T1000 (cell line): ENCODE measurements around the gene EEFSEC.
"Not testable (repeated sequence)": the region's sequence is repeated elsewhere in the genome, so short reads cannot be mapped to it uniquely, and the experiment has no call there.

Experiments used
- DNase-seq: peaks from one replicate; lab custom pipeline; 2025; ENCODE audit warnings: mixed read lengths; lab: John Stamatoyannopoulos, UW

The EEFSEC gene

DNA sequence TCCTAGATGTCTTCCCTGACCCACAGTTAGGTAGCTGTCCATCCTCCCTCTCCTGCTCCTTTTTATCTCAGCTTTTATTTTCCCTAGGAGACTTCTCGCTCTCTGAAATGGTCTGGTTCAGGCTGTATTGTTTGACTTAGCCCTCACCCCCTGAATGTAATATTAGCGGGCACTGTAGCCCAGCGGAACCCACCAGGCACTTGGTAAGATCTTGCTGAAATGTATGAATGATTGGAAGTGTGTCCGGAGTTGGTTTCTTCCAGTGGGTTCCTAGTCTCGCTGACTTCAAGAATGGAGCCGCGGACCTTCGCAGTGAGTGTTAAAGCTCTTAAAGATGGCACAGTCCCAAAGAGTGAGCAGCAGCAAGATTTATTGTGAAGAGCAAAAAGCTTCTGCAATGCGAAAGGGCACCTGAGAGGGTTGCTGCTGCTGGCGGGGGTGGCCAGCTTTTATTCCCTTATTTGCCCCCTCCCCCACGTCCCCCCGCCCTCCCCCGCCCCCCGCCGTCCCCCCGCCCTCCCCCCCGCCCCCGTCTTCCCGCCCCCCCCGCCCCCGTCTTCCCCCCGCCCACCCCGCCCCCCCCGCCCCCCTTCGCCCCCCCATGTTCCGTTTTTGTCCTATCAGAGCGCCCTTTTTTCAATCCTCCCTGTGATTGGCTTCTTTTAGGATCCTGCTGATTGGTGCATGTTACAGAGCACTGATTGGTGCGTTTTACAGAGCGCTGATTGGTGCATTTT is 694 bp upstream of the EEFSEC start:
- no peak for DNase-seq

DNA sequence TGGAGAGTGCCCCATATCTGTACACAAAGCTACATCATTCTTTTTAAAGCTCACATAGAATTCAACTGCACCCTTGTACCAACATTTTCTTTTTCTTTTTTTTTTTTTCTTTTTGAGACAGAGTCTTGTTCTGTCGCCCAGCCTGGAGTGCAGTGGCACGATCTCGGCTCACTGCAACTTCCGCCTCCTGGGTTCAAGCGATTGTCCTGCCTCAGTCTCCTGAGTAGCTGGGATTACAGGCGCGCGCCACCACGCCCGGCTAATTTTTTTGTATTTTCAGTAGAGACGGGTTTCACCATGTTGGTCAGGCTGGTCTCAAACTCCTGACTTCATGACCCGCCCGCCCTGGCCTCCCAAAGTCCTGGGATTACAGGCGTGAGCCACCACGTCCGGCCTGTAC is 1.1 kb downstream of the EEFSEC start:
- not testable (repeated sequence) for DNase-seq

DNA sequence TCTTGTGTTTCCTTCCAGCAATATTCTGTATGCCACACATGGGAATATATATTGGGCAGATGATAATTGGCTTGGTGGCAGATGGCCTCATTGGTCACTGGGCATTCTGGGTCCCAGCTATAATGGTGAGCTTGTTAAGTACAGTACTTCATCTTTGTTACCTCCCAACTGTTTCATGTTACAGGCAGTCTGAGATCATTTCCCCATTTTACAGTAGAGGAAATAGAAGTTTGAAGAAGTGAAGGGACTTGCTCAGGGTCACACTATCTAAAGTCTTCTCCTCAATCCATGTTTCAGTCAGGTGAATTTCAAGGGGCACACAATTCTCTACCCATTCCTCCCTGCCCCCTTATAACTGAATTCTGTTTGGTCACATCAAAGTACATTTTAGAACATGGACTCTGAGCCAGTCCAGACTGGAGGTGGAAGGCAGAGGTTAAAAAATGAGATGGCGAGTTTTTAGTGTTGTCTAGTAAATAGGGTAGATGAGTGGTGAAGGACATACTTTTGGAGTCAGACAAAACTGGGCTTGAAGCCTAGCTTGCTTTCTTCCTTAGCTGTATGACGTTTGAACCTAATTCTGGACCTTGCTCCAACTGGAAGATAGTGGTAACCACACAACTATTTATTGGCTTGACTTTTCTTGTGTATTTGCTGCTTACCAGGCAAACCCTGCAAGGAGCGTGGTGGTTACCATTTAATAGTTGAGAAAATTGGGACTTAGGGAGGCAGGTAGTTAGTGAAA is 2.5 kb downstream of the EEFSEC start:
- no peak for DNase-seq

DNA sequence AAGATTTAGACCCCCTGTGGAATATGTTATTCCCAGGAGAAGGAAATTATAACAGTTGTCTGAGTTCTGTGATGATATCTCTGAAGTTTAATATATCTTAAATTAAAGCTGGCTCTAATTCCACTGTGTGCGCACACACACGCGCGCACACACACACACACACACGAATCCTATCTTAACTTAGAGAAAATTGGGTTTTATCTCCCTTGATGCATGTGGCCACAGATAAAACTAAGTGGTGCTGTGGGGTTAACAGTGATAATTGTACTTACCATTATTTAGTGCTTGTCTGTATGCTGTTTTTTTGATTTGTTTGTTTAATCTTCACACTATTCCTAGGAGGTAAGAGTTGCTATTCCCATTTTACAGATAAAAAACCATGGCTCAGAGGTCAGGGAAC is 7.4 kb downstream of the EEFSEC start:
- no peak for DNase-seq

DNA sequence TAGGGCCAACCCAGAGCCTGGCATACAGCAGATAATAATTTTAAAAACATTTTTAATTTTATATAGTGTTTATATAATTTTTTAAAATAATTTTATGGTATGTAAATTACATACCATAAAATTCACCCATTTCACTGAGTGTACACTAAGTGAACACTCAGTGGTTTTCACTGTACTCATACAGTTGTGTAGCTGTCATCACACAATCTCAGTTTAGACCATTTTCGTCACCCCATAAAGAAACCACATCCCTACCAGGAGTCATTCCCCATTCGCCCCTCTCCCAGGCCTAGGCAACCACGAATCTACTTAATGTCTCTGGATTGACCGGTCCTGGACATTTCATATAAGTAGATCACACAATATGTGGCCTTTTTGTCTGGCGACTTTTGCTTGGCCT is 10.2 kb downstream of the EEFSEC start:
- DNase-seq, result no peak

DNA sequence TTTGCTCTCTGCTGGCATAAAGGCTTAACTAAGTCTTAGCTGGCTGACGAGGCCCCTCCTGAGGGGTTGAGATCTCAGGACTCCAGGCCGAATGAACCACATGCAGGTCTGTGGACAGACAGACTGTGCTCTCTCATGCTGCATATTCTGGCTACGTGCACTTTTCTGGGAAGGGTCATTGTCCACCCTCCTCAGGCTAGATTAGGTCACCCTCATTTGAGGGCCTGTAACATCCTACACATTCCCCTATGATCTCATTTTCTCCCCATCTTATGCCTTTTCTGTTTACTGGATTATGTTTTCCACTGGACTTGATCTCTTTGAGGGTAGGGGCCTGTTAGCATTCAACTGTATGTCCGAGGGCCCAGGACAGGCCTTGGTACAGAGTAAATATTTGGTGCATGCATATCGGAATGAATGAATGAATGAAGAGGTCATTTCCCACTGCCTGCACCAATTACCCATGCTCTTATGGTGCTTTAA is 13.7 kb downstream of the EEFSEC start:
- no peak for DNase-seq

DNA sequence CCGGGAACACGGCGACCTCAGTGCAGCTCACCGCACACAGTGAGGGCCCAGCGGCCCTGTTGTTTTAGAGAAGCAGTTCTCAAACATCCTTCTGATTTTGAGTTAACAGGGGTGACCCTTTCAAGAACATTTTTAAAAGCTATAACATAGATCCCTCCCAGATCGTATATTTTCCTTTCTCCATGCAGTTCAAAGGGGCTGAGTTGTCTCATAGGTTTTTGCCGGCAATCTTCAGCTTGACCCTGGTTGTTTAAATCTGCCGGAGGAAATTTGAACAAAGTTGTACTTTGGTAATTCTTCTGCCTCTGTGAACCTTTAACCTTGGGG is 14.3 kb downstream of the EEFSEC start:
- DNase-seq, result no peak

DNA sequence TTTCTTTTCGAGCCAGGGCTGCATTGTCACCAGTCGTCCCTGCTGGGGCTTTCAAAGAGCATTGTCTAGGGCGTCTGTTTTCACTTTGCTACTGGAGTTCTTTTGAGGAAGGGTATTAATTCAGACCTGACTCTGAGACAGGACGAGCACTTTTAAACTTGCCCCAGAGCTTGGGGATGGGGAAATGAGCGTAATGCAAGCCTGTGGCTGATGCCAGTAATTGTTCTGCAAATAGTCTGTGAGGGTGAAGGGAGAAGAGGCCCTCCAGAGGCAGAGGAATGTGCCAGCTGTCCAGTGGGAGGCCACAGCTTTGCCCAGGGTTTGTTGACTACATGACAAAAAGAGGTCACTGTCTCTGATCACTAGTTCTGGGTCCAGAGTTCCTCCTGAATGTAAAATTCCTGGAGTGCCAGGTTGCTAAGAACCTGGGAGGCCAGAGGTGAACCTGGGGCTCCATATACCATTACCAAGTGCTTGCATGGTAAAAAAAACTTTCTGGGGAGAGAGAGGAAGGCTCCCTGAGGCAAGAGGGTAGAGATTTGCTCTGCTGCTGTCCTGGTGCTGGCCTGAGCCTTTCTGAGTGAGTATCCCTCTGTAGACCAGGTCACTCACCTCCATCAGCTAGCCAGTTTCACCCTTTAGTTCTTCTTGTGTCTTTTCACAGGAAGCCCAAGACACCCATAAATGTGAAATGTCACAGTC is 14.8 kb downstream of the EEFSEC start:
- no peak for DNase-seq

DNA sequence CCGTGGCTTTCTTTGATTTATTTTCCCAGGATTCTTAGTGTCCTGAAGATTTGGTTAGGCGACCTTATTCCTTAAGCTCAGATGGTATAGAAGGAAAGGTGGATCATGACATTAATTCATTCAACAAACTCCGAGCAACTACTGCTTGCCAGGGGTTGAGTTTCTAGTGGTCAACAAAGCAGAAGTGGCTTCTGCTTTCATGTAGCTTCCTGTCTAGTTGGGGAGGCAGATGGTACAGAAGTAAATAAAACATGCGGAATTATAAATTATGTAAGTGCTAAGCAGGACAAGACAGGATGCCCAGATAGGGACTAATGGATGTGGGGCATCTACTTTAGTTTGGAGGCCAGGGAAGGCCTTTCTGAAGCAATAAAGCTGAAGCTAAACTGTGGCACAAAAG is 15.6 kb downstream of the EEFSEC start:
- DNase-seq, result no peak

DNA sequence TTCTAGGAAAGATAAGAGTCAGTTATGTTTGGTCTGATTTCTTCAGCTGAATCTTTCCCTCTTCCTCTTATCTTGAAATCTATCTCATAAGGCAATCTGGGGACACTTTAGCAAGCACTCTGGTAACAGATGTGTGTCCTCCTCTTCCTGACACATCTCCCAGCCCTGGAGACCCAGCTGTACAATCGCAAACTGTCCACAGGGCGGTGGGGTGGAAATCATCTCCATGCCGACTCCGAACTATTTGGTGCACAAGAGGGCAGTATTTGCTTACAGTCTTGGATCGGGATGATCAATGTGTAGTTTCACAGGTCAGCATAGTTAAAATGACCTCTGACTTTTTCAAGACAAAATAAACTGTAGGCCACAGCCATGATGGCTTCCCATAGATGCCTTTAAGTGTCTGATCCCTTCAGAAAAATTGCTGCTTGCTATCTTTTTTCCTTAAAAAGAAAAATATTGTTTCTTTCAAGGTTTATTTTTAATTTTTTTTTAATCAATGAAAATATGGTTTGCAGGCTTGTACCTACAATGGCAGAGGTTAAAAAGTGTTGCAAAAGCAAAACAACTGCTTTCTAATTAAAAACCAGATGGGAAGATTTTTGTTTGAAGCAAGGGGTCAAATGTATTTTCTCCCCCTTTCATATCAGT is 17.7 kb downstream of the EEFSEC start:
- DNase-seq, result peak; percentile 38

DNA sequence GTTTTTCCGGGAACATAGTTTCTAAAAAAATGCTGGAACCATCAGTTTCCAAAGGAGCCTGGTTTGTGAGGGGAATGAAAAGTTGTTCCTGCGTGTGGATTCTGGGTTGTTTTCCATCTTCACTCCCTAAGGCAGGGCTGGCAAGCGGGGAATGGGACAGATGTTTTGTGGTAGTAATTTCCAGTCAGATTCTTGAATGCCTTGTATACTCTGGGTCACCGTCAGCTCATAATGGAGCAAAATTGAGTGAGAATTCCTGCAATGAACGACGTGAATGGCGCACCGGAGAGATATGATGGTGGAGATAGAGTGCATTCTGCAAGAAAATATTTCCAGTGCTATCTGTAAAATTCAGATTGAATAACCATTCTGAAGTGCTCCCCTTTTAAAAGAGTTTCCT is 19.9 kb downstream of the EEFSEC start:
- DNase-seq, result no peak

DNA sequence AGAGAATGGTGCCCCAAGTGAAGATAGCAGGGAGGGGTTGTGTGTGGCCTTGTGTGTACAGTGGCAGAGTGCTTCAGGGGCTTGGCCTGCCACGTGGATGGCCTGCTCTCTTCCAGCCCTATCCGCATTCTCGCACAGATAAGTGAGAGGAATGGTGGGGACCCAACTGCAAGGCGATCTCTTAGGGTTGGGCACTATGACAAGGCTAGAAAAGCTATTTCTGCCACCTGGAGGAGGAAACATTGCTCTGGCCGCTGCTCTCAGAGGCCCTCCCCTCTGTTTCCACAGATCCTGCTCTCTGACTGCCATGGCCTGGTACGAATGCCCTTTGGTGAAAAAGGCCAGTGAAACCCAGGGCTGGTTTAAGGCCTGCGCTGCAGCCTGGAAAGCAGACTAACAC is 20.6 kb downstream of the EEFSEC start:
- no peak for DNase-seq

DNA sequence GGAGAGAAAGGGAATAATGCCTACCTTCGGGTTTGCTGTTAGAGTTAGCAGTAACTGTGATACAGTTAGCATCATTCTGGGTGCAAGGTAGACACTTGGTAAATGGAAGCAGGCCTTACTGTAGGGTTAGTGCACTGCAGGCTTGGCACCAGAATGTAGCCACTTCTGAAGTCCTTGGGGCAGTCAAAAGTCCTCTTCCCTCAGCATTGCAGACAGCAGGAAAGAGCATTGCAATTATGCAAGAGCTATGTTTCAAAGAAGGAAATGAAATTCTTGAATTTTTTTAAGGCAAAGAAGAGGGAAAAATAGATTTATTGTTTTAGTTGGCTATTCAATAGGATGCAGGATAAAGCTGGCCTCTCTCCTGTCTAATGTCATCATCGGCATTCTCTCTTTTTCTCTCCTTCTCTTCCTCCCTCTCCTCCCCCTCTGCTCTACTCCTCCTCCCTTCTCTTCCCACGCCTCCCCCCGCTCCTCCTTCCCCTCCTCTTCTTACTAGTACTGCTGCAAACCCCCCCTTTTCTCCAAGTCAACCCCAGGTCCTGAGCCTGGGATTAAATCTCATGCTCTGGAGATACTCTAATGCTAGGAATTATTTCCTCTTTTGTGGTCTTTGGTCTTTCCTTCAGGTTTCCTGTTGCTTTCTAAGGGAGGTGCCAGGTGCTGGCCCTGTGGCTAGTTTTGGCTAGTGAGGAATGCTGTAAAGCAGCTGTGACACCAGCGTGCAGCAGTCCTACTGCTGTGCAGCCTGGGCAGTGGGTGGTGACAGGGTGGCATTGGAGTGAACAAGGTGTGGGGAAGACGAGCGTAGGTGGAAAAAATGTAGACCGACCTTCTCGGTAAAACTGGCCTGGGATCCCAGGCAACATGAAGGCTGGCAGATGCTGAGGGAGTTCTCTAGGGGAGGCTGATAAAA is 21.7 kb downstream of the EEFSEC start:
- DNase-seq, result no peak

DNA sequence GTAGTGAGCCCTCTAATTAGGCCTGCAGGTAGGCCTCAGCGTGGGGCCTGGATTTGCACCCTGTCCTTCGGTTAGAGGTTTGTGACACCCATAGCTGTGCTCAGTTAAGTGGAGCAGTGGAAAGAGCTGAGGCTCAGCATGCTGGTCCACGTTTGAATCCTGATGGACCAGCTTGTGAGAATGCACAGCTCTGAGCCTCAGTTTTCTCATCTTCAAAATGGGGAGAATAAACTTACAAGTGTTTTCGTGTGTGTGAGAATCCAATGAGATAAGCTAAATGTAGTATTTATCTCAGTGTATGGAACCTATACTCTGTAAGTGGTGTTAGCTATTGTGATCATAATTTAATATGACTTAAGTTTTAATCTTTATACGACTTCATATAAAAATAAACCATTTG is 22.5 kb downstream of the EEFSEC start:
- DNase-seq, result no peak

DNA sequence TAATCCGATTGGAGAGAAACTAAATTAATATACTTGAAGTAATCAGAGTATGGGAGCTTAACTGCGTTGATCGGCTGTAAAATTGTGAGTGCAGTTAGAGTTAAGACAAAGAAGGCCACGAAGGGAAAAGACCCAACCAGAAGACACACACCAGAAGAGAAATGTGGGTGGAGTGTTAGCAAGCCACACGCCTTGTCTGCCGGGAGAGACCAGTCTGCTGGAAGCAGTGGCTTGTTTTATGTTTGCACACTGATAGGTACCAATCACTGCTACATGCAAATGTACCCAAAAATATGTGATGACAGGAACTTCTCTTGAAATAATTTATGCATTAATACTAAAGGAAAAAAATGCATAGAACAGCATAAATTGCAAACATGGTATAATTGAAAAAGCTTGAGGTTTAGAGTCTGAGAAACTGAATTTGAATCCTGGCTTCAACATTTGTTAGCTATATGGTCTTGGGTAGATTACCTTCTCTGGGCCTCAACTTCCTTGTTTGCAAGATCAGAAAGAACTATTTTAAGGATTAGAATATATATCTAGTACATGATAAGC is 23.1 kb downstream of the EEFSEC start:
- DNase-seq, result no peak

DNA sequence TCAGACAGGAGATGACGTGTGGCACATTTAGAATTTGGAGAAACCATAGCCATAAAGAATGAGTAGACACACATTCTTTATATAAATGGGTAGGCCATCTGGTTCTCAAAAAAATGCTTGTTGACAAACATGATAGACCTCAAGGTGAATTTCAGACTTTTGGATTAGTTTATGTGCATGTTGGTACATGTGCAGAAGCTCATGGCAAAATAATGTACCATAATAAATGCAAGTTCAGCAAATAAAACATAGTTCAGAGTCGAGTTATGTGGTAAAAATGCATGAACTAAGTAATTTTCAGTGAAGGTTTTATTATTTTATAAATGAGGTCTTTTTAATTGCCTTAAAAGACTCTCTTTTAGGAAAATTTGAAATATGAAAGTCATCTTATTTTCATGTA is 24.6 kb downstream of the EEFSEC start:
- DNase-seq, result no peak

DNA sequence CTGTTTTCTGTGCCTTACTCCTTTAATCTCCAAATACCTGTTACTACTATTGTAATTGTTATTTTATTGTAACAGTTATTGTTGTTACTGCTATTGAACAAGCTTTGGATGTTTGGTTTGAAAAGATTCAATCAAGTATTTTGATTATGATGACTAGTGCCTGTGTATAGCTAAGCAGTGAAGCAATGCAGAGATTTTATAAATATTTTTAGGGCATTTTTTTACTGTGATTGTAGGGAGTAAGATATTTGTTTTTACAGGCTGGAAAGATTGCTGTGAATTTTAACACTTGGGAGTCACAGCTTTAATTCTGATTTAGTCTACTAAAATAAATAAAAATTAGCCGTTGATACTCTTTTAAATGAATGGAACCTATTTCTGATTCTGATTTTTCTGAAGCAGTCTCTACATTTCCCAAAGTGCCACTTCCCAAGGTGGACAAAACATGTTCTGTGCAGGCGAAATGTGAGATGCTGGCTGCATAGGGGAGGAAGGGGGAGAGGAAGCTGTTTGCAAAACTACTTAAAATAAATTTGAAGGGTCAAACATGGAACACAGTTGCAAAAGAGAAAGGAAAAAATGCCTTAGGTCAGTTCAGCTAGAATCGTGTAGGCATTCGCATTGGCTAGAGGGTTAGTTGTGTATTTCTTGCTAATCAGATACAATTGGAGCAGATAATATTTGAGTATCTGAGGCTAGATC is 25.7 kb downstream of the EEFSEC start:
- DNase-seq, result no peak

DNA sequence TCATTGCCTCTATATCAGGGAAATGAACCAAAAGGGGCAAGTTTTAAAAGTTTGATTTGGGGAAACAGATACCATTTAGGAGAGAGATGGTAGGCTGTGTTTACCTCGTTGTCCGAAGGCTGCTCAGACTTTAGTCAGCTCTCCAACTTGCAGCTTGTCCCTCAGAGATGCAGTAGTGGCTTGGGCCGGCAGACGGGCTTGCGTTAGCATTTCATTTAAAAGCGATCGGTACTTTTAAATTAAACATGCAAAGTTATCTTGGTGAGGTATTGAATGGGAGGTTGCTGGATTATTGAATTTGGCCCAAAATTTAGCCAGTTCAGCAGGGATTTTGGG is 26.2 kb downstream of the EEFSEC start:
- DNase-seq, result no peak

DNA sequence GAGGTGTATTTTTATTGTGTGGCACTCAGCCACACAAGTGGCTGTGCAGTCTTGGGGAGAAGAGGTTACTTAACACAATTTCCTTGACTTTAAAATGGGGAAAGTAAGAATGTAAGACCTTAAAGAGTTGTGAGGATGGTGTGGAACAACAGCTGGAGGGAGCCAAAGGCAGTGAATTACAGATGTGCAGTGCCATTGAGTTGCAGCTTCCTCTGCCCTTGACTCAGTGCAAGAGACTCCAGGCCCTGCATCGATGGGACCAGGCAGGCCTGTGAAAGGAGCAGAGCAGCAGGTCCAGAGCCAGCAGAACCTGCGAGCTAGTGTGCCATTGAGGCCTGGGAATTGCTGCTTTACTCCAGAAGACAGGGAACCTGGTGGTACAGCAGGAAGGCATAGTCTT is 27.2 kb downstream of the EEFSEC start:
- no peak for DNase-seq

DNA sequence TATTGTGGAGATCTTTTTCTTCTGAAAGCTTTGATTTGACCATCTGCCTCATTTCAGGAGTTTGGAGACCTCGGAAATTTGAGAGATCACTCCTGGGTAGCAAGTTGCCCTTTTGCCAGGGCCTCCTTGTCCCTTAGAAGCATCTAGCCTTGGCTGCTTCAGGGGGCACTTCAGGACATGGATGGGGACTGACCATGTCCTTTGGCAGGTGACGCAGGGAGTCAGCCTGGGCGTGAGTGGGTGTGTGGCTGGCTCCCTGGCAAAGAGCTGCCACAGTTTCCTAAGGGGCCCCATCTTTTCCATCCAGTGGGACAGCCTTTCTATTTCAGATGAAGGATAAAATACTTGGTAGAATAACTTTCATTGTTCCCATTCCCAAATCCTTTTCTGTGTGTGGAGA is 27.6 kb downstream of the EEFSEC start:
- no peak for DNase-seq

DNA sequence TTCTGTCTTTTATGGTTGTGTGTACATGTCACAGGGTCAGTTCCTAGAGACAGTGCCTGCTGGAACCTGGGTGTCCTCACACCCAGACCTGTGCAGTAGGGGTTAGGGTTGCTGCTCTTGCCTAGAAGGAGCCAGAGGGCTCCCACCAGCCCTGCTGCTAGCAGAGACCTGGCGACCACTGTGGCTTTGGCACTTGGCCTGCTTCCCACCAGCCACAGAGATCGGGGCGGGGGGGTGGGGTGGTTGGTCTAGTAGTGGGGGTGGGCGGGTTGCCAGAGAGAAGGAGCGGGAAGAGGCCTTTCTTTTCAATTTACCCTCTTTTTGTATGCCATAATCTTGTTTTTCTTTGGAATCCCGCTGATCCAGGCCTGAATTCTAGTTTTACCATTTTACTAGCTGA is 29.4 kb downstream of the EEFSEC start:
- no peak for DNase-seq
